GM12872 (cell line): ENCODE data around the gene ITPR2.

Experiments used
- CTCF ChIP-seq: IDR thresholded peaks from 3 replicates; pipeline ENCODE4 v1.5.1; 2011; ENCODE audit warnings: low read depth, mild to moderate bottlenecking, low read length, moderate library complexity; ENCODE audit not compliant: insufficient read depth

Gene ITPR2

GRCh38 chr12:26492406-26492805 lies 340.6 kb downstream of the ITPR2 start:
- TF ChIP-seq CTCF, result no peak

GRCh38 chr12:26489908-26490307 lies 343.1 kb downstream of the ITPR2 start:
- no peak for TF ChIP-seq CTCF

- no peak for TF ChIP-seq CTCF
Observed at GRCh38 chr12:26488351-26488750, 344.6 kb downstream of the ITPR2 start.

GRCh38 chr12:26473291-26473690 lies 359.7 kb downstream of the ITPR2 start:
- TF ChIP-seq CTCF, result no peak

- TF ChIP-seq CTCF, result no peak
Observed at GRCh38 chr12:26471560-26471959, 361.4 kb downstream of the ITPR2 start.

GRCh38 chr12:26469421-26470180 lies 363.4 kb downstream of the ITPR2 start:
- TF ChIP-seq CTCF, result no peak

GRCh38 chr12:26467351-26467750 lies 365.6 kb downstream of the ITPR2 start:
- no peak for TF ChIP-seq CTCF

GRCh38 chr12:26466726-26467125 lies 366.3 kb downstream of the ITPR2 start:
- no peak for TF ChIP-seq CTCF
